Measurements from ENCODE around the gene HS1BP3. TPM values are rescaled to one million over a fixed set of nuclear protein-coding genes. Genes with fewer than 3 reads are reported as not detected.
A peak's percentile ranks its signal among the peaks of the same experiment; 100 is the strongest.

Gene HS1BP3
- polyA plus RNA-seq, 1 donor = 30.7 TPM

GRCh38 chr2:20651731-20652099 is 817 bp upstream of the HS1BP3 start:
- Histone ChIP-seq H3K9me3 (ENCODE audit: control insufficient read depth, low read depth, low read length) (no peaks in the 10 kb centered on the region), H3K4me1 (ENCODE audit: control insufficient read depth, insufficient read depth, low read length) (peaks cover 27% of the 10 kb centered on the region), H3K27me3 (ENCODE audit: control insufficient read depth, insufficient read depth, low read length) (peaks cover 10% of the 10 kb centered on the region), H3K36me3 (ENCODE audit: control insufficient read depth, insufficient read depth, low read length) (peaks cover under 1% of the 10 kb centered on the region), H3K4me3 (ENCODE audit: low read length) (peak overlapping the region; percentile 67), H3K27ac (ENCODE audit: low read length) (peak overlapping the region; percentile 83)
- no CpG with 5 or more reads among the region's 7 CpGs for WGBS (ENCODE audit: insufficient coverage, low lambda C conversion rate)
- DNase-seq = no peak

- DNase-seq = peak in 1 of 2 donors; percentile 53
- Histone ChIP-seq H3K36me3 (ENCODE audit: control insufficient read depth, insufficient read depth, low read length) (peaks cover 9% of the 10 kb centered on the region), H3K4me3 (ENCODE audit: low read length) (peak overlapping the region; percentile 75)
Observed at GRCh38 chr2:20650393-20650876, 463 bp downstream of the HS1BP3 start.

GRCh38 chr2:20649976-20650375 is 922 bp downstream of the HS1BP3 start:
- Histone ChIP-seq H3K36me3 (ENCODE audit: control insufficient read depth, insufficient read depth, low read length) (peaks cover 13% of the 10 kb centered on the region), H3K27me3 (ENCODE audit: control insufficient read depth, insufficient read depth, low read length) (peaks cover 1% of the 10 kb centered on the region), H3K4me3 (ENCODE audit: low read length) (peak overlapping the region; percentile 75), H3K27ac (ENCODE audit: low read length) (no peak overlapping the region), H3K4me1 (ENCODE audit: control insufficient read depth, insufficient read depth, low read length) (peaks cover 27% of the 10 kb centered on the region), H3K9me3 (ENCODE audit: control insufficient read depth, low read depth, low read length) (no peaks in the 10 kb centered on the region)
- WGBS (ENCODE audit: insufficient coverage, low lambda C conversion rate) = no CpG with 5 or more reads among the region's 7 CpGs
- peak in 1 of 2 donors; percentile 23 for DNase-seq

More at GRCh38 chr2:20650393-20650876, 463 bp downstream of the HS1BP3 start:
- no CpG with 5 or more reads among the region's 19 CpGs for WGBS (ENCODE audit: insufficient coverage, low lambda C conversion rate)
- Histone ChIP-seq H3K4me1 (ENCODE audit: control insufficient read depth, insufficient read depth, low read length) (peaks cover 27% of the 10 kb centered on the region), H3K9me3 (ENCODE audit: control insufficient read depth, low read depth, low read length) (no peaks in the 10 kb centered on the region), H3K27ac (ENCODE audit: low read length) (peak overlapping the region; percentile 41), H3K27me3 (ENCODE audit: control insufficient read depth, insufficient read depth, low read length) (peaks cover 5% of the 10 kb centered on the region)

GRCh38 chr2:20649576-20649975 is 1.3 kb downstream of the HS1BP3 start:
- H3K9me3 ChIP-seq (ENCODE audit: control insufficient read depth, low read depth, low read length) = no peaks in the 10 kb centered on the region
- DNase-seq = no peak
- H3K36me3 ChIP-seq (ENCODE audit: control insufficient read depth, insufficient read depth, low read length) = peaks cover 17% of the 10 kb centered on the region
- no peak overlapping the region for H3K27ac ChIP-seq (ENCODE audit: low read length)
- no peak overlapping the region for H3K4me3 ChIP-seq (ENCODE audit: low read length)
- peaks cover 27% of the 10 kb centered on the region for H3K4me1 ChIP-seq (ENCODE audit: control insufficient read depth, insufficient read depth, low read length)
- H3K27me3 ChIP-seq (ENCODE audit: control insufficient read depth, insufficient read depth, low read length) = no peaks in the 10 kb centered on the region
- WGBS (ENCODE audit: insufficient coverage, low lambda C conversion rate) = no CpG with 5 or more reads among the region's 11 CpGs

GRCh38 chr2:20648831-20649230 is 2.1 kb downstream of the HS1BP3 start:
- no peak for DNase-seq
- Histone ChIP-seq H3K27me3 (ENCODE audit: control insufficient read depth, insufficient read depth, low read length) (no peaks in the 10 kb centered on the region), H3K4me3 (ENCODE audit: low read length) (no peak overlapping the region), H3K27ac (ENCODE audit: low read length) (no peak overlapping the region), H3K4me1 (ENCODE audit: control insufficient read depth, insufficient read depth, low read length) (peaks cover 27% of the 10 kb centered on the region), H3K36me3 (ENCODE audit: control insufficient read depth, insufficient read depth, low read length) (peaks cover 25% of the 10 kb centered on the region), H3K9me3 (ENCODE audit: control insufficient read depth, low read depth, low read length) (no peaks in the 10 kb centered on the region)
- WGBS (ENCODE audit: insufficient coverage, low lambda C conversion rate) = no CpG with 5 or more reads among the region's 9 CpGs

- Histone ChIP-seq H3K27ac (ENCODE audit: low read length) (no peak overlapping the region), H3K9me3 (ENCODE audit: control insufficient read depth, low read depth, low read length) (no peaks in the 10 kb centered on the region), H3K4me1 (ENCODE audit: control insufficient read depth, insufficient read depth, low read length) (peaks cover 27% of the 10 kb centered on the region), H3K36me3 (ENCODE audit: control insufficient read depth, insufficient read depth, low read length) (peaks cover 29% of the 10 kb centered on the region), H3K4me3 (ENCODE audit: low read length) (no peak overlapping the region), H3K27me3 (ENCODE audit: control insufficient read depth, insufficient read depth, low read length) (no peaks in the 10 kb centered on the region)
- WGBS (ENCODE audit: insufficient coverage, low lambda C conversion rate) = no CpG with 5 or more reads among the region's 4 CpGs
- DNase-seq = peak; percentile 63 to 65
Observed at GRCh38 chr2:20648206-20648605, 2.7 kb downstream of the HS1BP3 start.

GRCh38 chr2:20647738-20648137 is 3.2 kb downstream of the HS1BP3 start:
- DNase-seq = no peak
- WGBS (ENCODE audit: insufficient coverage, low lambda C conversion rate) = no CpG with 5 or more reads among the region's 8 CpGs
- H3K27me3 ChIP-seq (ENCODE audit: control insufficient read depth, insufficient read depth, low read length) = no peaks in the 10 kb centered on the region
- H3K27ac ChIP-seq (ENCODE audit: low read length) = no peak overlapping the region
- no peaks in the 10 kb centered on the region for H3K9me3 ChIP-seq (ENCODE audit: control insufficient read depth, low read depth, low read length)
- H3K36me3 ChIP-seq (ENCODE audit: control insufficient read depth, insufficient read depth, low read length) = peaks cover 32% of the 10 kb centered on the region
- no peak overlapping the region for H3K4me3 ChIP-seq (ENCODE audit: low read length)
- H3K4me1 ChIP-seq (ENCODE audit: control insufficient read depth, insufficient read depth, low read length) = peaks cover 27% of the 10 kb centered on the region

GRCh38 chr2:20647211-20647610 is 3.7 kb downstream of the HS1BP3 start:
- no peaks in the 10 kb centered on the region for H3K27me3 ChIP-seq (ENCODE audit: control insufficient read depth, insufficient read depth, low read length)
- DNase-seq = no peak
- peaks cover 27% of the 10 kb centered on the region for H3K4me1 ChIP-seq (ENCODE audit: control insufficient read depth, insufficient read depth, low read length)
- no CpG with 5 or more reads among the region's 3 CpGs for WGBS (ENCODE audit: insufficient coverage, low lambda C conversion rate)
- H3K36me3 ChIP-seq (ENCODE audit: control insufficient read depth, insufficient read depth, low read length) = peaks cover 35% of the 10 kb centered on the region
- no peak overlapping the region for H3K4me3 ChIP-seq (ENCODE audit: low read length)
- no peaks in the 10 kb centered on the region for H3K9me3 ChIP-seq (ENCODE audit: control insufficient read depth, low read depth, low read length)
- no peak overlapping the region for H3K27ac ChIP-seq (ENCODE audit: low read length)

- no peak overlapping the region for H3K27ac ChIP-seq (ENCODE audit: low read length)
- DNase-seq = no peak
- no peaks in the 10 kb centered on the region for H3K27me3 ChIP-seq (ENCODE audit: control insufficient read depth, insufficient read depth, low read length)
- H3K4me1 ChIP-seq (ENCODE audit: control insufficient read depth, insufficient read depth, low read length) = peaks cover 24% of the 10 kb centered on the region
- peaks cover 42% of the 10 kb centered on the region for H3K36me3 ChIP-seq (ENCODE audit: control insufficient read depth, insufficient read depth, low read length)
- no peaks in the 10 kb centered on the region for H3K9me3 ChIP-seq (ENCODE audit: control insufficient read depth, low read depth, low read length)
- no peak overlapping the region for H3K4me3 ChIP-seq (ENCODE audit: low read length)
- WGBS (ENCODE audit: insufficient coverage, low lambda C conversion rate) = no CpG with 5 or more reads among the region's 20 CpGs
Observed at GRCh38 chr2:20646446-20646845, 4.5 kb downstream of the HS1BP3 start.

- H3K4me1 ChIP-seq (ENCODE audit: control insufficient read depth, insufficient read depth, low read length) = peaks cover 24% of the 10 kb centered on the region
- no peaks in the 10 kb centered on the region for H3K9me3 ChIP-seq (ENCODE audit: control insufficient read depth, low read depth, low read length)
- no peak for DNase-seq
- no peaks in the 10 kb centered on the region for H3K27me3 ChIP-seq (ENCODE audit: control insufficient read depth, insufficient read depth, low read length)
- H3K36me3 ChIP-seq (ENCODE audit: control insufficient read depth, insufficient read depth, low read length) = peaks cover 49% of the 10 kb centered on the region
- H3K27ac ChIP-seq (ENCODE audit: low read length) = no peak overlapping the region
- WGBS (ENCODE audit: insufficient coverage, low lambda C conversion rate) = 100% methylated on average over 2 of the region's 10 CpGs
- H3K4me3 ChIP-seq (ENCODE audit: low read length) = no peak overlapping the region
Observed at GRCh38 chr2:20645761-20646160, 5.1 kb downstream of the HS1BP3 start.

- Histone ChIP-seq H3K27ac (ENCODE audit: low read length) (no peak overlapping the region), H3K4me3 (ENCODE audit: low read length) (no peak overlapping the region), H3K4me1 (ENCODE audit: control insufficient read depth, insufficient read depth, low read length) (peaks cover 22% of the 10 kb centered on the region), H3K27me3 (ENCODE audit: control insufficient read depth, insufficient read depth, low read length) (no peaks in the 10 kb centered on the region), H3K36me3 (ENCODE audit: control insufficient read depth, insufficient read depth, low read length) (peaks cover 53% of the 10 kb centered on the region), H3K9me3 (ENCODE audit: control insufficient read depth, low read depth, low read length) (no peaks in the 10 kb centered on the region)
- no CpG with 5 or more reads among the region's 14 CpGs for WGBS (ENCODE audit: insufficient coverage, low lambda C conversion rate)
- no peak for DNase-seq
Observed at GRCh38 chr2:20645301-20645701, 5.6 kb downstream of the HS1BP3 start.

Measured in large intestine (tissue), 3 donors.